HT1080 (cell line): ENCODE data around the gene CNOT10. TPM values are rescaled to one million over a fixed set of nuclear protein-coding genes. Genes with fewer than 3 reads are reported as not detected.
"Not testable (repeated sequence)": the region's sequence is repeated elsewhere in the genome, so short reads cannot be mapped to it uniquely, and the experiment has no call there.

ENCODE experiments used
- DNase-seq: peaks from one replicate; pipeline ENCODE4 v3.0.0-alpha.2; 2015; ENCODE audit warnings: low read depth
- total RNA-seq: library from RNA; depleted of rRNA; stranded (reverse); fragments of >200 nt; shearing (Covaris generic); gene quantifications from 2 replicates; pipeline ENCODE4 v1.2.3, GENCODE V29; 2014

CNOT10 gene
- total RNA-seq, 1 experiment from 2014 or later = 41.2 TPM

- DNase-seq = no peak
Measured at GRCh38 chr3:32751377-32751776, 66.4 kb downstream of the CNOT10 start.

GRCh38 chr3:32755761-32756160, 70.8 kb downstream of the CNOT10 start:
- DNase-seq = no peak

DNA sequence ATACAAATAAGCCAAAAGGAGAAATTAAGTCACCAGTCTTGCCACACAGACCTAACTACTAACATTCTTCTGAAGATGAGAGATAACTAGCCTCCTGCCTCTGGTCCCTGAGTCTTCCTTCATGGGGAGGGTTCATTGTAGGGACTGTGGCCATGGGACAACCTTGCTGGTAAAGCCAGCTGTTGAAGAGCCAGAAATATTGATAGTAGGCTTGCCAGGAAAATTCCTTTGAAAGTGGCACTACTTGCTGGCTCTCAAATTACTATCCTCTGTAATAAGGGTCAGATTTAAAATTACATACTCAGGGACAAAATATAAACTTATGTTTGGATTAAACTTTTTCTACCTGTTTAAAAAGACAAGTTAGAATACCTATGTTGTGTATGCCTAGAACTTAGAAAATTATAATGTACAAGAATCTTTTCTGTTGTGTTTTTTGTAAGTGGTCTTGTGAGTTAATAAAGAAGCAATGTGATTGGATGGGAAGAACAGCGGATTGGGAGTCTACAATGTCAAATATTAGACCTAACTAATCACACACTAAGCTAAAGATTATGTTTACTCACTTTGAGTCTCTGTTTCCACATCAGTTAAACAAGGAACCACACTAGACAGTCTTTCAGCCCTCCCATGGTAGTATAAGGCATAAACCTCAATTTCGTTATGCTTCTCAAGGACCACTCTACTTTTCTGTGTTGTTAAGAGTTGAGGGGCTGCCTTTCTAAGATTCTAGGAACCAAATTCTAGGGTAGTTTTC, 72.8 kb downstream of the CNOT10 start:
- no peak for DNase-seq

- no peak for DNase-seq
Measured at GRCh38 chr3:32758375-32758753, 73.4 kb downstream of the CNOT10 start.

- DNase-seq = no peak
Measured at GRCh38 chr3:32759342-32759741, 74.4 kb downstream of the CNOT10 start.

DNA sequence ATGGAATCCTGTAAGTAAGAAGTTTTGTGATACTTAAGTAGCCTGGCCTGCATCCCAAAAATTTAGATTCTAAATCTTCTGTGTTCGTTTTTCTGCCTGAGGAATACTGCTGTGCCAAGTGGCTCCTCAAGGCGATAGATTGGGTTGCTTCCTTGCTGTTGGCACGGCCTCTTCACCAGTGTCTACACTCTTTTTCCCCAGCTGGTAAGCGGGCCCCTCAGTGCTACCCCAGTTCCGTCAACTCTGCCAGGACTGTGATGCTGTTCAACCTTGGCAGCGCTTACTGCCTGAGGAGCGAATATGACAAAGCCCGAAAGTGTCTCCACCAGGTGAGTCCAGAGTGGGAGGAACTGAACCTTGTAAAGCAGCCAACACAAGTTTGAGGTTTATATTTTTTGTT, 79.5 kb downstream of the CNOT10 start:
- DNase-seq = no peak

DNA sequence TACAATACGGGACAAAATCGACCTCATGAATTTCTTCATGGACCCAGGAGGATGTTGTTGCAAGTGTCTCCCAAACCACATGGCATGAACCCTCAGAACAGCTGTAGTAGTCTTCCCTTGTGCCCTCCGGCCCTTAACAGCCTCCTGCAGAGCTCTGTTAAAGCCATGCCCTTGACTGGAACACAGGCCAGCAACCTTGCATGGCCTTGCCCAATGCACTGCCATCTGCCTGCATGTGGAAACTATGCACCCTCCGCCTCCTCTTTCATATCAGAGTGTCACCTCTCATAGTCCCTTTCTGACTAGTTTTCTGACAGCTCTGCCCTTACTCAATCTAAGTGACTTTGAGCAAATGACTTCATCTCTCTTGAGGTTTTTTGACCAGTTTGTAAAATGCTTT, 93.4 kb downstream of the CNOT10 start:
- DNase-seq = no peak

GRCh38 chr3:32780071-32780734, 95.2 kb downstream of the CNOT10 start:
- DNase-seq = no peak

DNA sequence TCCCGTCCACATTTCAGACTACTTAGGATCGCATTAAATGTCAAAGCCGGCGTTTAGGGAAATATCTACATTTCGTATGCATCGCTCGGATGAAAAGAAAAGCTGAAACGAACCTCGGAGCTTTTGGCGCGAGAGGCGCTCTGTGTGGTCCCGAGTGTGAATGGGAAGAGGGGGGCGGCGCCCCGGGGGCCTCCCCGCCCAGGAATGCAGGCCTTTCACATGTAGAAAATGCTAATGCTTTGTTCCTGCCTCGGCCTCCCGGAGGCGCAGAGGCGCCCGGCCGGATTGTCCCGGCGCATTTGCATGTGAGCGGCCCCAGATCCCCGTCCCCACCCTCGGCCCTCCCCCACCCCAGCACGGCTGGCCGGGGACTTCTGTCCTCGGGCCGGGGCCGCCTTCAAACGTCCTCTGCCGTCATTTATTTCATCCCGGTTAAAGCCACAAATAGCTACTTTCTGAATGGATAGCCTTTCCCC, 95.8 kb downstream of the CNOT10 start:
- peak; percentile 10 for DNase-seq

- DNase-seq = peak; percentile 77
Measured at GRCh38 chr3:32781211-32781968, 96.4 kb downstream of the CNOT10 start.

DNA sequence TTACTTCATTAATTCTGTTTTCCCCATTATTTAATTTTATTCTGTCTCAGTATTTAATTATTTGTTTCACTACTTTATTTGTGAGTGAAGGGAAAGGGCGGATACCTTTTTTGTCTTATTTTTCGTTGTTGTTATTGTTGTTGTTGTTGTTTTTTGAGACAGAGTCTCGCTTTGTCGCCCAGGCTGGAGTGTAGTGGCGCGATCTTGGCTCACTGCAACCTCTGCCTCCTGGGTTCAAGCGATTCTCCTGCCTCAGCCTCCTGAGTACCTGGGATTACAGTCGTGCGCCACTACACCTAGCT, 96.9 kb downstream of the CNOT10 start:
- not testable (repeated sequence) for DNase-seq

DNA sequence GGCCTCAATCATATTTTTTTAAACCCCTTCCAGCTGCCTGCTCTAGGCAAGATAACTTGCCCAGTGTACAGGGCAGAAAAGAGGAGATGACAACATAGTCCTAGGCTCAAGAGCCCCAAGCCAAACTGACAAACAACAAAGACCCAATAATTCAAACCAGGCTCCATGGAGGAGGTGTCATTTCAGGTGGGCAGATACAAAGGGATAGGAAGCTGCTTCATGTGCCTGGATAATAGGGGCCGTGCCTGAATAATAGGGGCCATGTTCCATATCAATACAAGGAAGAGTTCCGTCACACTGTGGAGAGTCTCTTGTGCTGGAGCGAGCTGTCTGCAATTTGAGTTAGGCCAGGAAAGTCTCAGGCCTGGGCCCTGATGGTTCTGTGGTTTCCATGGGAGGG, 97.4 kb downstream of the CNOT10 start:
- DNase-seq = no peak

DNA sequence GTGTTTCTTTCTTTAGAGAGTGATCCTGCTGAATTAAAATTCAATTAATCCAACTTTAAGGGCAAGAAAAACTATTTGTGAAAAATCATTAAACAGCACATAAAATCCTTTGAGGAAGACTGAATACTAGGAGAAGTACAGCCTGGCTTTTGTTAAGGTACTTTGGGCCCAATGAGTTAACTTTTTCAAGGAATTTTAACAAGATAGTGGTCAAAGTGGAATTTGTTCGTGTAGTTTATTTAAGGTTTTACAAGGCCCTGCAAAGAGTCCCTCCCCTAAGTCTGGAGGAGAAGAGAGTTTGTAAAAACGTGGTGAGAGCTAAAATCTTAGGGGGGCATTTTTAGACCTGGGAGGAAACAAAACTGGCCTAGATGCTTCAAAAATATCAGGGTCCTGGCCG, 106.8 kb downstream of the CNOT10 start:
- no peak for DNase-seq

GRCh38 chr3:32794487-32795308, 109.7 kb downstream of the CNOT10 start:
- DNase-seq = no peak

GRCh38 chr3:32796384-32796950, 111.5 kb downstream of the CNOT10 start:
- not testable (repeated sequence) for DNase-seq

- no peak for DNase-seq
Measured at GRCh38 chr3:32797776-32798175, 112.8 kb downstream of the CNOT10 start.

GRCh38 chr3:32801440-32801839, 116.5 kb downstream of the CNOT10 start:
- not testable (repeated sequence) for DNase-seq

GRCh38 chr3:32813180-32813579, 128.2 kb downstream of the CNOT10 start:
- peak; percentile 11 for DNase-seq

DNA sequence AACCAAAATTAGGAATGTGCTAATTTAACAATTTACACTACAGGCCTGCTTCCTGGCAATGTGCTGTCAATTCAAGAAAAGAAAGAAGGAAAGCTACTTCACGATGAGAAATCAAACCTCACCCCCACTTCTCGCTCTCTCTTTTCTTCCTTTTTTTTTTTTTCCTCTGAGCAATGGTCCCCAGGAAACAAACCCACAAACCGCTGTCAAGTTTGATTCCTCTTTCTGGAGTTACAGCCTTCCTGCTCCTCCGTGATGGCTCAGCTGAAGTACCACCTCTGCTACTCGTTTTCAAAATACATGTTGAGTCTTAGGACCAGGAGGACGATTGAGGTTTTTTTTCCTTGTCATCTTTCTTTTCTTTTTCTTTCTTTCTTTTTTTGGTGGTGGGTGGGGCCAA, 129.4 kb downstream of the CNOT10 start:
- DNase-seq = no peak

DNA sequence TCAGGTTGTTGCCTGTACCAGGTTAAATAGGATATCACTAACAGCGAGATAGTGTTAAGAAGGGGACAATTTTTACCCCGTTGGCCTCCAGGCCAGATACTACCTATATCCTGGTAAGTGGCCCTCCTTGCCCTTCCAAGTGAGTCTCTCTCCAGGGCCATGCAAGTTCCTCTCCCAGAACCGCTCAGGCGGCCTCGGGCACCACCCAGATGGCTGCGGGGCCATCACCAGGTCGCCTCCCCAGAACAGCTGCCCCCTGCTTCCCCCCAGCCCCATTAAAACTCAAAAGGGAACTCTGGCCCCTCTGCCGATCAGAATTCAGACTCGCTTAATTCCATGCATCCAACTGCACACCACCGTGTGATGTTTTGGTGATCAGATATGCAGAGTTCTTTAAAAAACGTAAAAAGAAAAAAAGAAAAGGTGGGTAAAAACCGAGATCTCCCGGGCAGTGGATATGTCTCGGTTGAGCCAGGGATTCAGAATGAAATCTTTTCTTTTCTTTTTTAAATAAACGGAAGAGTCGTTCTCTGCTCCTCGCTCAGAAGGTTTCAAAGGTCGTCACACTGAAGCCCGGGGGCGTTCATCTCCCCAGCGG, 131.0 kb downstream of the CNOT10 start:
- DNase-seq = no peak
